Measurements from ENCODE around the gene EGR1.

The EGR1 gene

GRCh38 chr5:138508958-138509357, 43.7 kb downstream of the EGR1 start:
- DNase-seq, result no peak

- no peak for DNase-seq
Measured at GRCh38 chr5:138514021-138514420, 48.7 kb downstream of the EGR1 start.

GRCh38 chr5:138515556-138516245, 50.4 kb downstream of the EGR1 start:
- no peak for DNase-seq

GRCh38 chr5:138517437-138517836, 52.2 kb downstream of the EGR1 start:
- DNase-seq, result no peak

Measured in NCI-H1092 treated with DMSO at 0.1 percent for 48 hours (cell line).